Esophagus (tissue), 2 donors: ENCODE results near the gene PNMA6E. TPM values are rescaled to one million over a fixed set of nuclear protein-coding genes. Genes with fewer than 3 reads are reported as not detected.

ENCODE experiments used
- H3K27ac ChIP-seq, 2 donors: one replicate each; pipeline ENCODE4 v1.5.1; 2013; ENCODE audit warnings: low read depth in 2 of 2, mild to moderate bottlenecking in 2 of 2, inconsistent platforms in 1 of 2, low read length in 1 of 2, moderate library complexity in 1 of 2
- H3K27me3 ChIP-seq, 2 donors: one replicate each; pipeline ENCODE4 v1.6.1; 2013; ENCODE audit warnings: low read length in 2 of 2, control low read depth in 1 of 2, mild to moderate bottlenecking in 1 of 2; ENCODE audit not compliant: insufficient read depth in 2 of 2, control insufficient read depth in 1 of 2
- H3K36me3 ChIP-seq, 2 donors: one replicate each; pipeline ENCODE4 v1.6.1; 2013; ENCODE audit warnings: low read length in 1 of 2; ENCODE audit not compliant: control insufficient read depth in 2 of 2, insufficient read depth in 2 of 2
- H3K4me1 ChIP-seq, 2 donors: one replicate each; pipeline ENCODE4 v1.6.1; 2013; ENCODE audit warnings: low read length in 1 of 2; ENCODE audit not compliant: control insufficient read depth in 2 of 2, insufficient read depth in 2 of 2
- H3K4me3 ChIP-seq, 2 donors: one replicate each; pipeline ENCODE4 v1.5.1; 2013; ENCODE audit warnings: low read length in 2 of 2, mild to moderate bottlenecking in 2 of 2, low read depth in 1 of 2, moderate library complexity in 1 of 2
- H3K9me3 ChIP-seq, 2 donors: one replicate each; pipeline ENCODE4 v1.6.1; 2013; ENCODE audit warnings: mild to moderate bottlenecking in 2 of 2, low read depth in 1 of 2, low read length in 1 of 2, moderate library complexity in 1 of 2; ENCODE audit not compliant: control insufficient read depth in 2 of 2, insufficient read depth in 1 of 2
- WGBS, 2 donors: extraction: QIAGEN DNeasy Blood & Tissue Kit; methylation state at CpG; one replicate each; pipeline ENCODE4 v1.1.7; 2013; 5-methylcytosine and 5-hydroxymethylcytosine counted together
- polyA plus RNA-seq, 2 donors: library from polyadenylated mRNA; stranded (reverse); fragments of 200-250 nt; gene quantifications; one replicate each; pipeline ENCODE4 v1.2.3, GENCODE V29; 2013
- donor health status: healthy with polysubstance abuse.
- donor health status: Bipolar disorder and iron deficiency.

The PNMA6E gene
- polyA plus RNA-seq, 2 donors, result not detected

GRCh38 chrX:153379971-153380581, 21.1 kb downstream of the PNMA6E start:
- H3K4me3 ChIP-seq, result no peak overlapping the region
- H3K27ac ChIP-seq, result no peak overlapping the region
- H3K36me3 ChIP-seq, result no peaks in the 10 kb centered on the region
- no peaks in the 10 kb centered on the region for H3K27me3 ChIP-seq
- H3K9me3 ChIP-seq, result peaks cover 0 to 2% of the 10 kb centered on the region in 2 donors
- 74 to 79% methylated on average over 13 of the region's 13 CpGs for WGBS, 2 donors
- H3K4me1 ChIP-seq, result no peaks in the 10 kb centered on the region

- peaks cover 0 to 2% of the 10 kb centered on the region in 2 donors for H3K9me3 ChIP-seq
- WGBS, 2 donors, result 77 to 91% methylated on average over 6 to 9 of the region's 9 CpGs
- no peak overlapping the region for H3K27ac ChIP-seq
- no peaks in the 10 kb centered on the region for H3K36me3 ChIP-seq
- H3K27me3 ChIP-seq, result no peaks in the 10 kb centered on the region
- no peaks in the 10 kb centered on the region for H3K4me1 ChIP-seq
- H3K4me3 ChIP-seq, result no peak overlapping the region
Observed at GRCh38 chrX:153379508-153379907, 21.6 kb downstream of the PNMA6E start.

DNA sequence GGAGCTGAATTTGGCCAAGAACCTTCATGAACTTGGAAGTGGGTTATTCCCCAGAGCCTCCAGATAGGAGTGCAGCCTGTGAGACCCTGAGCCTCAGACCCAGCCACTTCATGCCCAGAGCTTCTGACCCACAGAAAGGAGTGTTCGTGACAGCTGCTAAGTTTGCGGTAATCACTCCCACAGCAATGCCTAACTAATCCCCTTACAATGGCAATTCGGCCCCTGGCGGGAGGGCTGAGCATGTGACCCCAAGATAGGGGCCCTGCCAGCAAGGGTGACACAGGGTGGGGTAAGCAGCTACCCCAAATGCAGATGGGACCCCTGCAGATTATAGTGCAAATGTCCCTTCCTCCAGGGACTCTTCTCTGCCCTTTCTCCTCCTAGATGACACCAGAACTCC, 22.5 kb downstream of the PNMA6E start:
- Histone ChIP-seq H3K36me3 (no peaks in the 10 kb centered on the region), H3K9me3 (peaks cover 0 to 2% of the 10 kb centered on the region in 2 donors), H3K27me3 (no peaks in the 10 kb centered on the region), H3K27ac (no peak overlapping the region), H3K4me1 (no peaks in the 10 kb centered on the region), H3K4me3 (no peak overlapping the region)
- WGBS, 2 donors, result 82 to 93% methylated on average over 4 of the region's 4 CpGs

- WGBS, 2 donors, result 87 to 88% methylated on average over 3 of the region's 3 CpGs
Observed at GRCh38 chrX:153377727-153378126, 23.4 kb downstream of the PNMA6E start.

GRCh38 chrX:153375571-153375970, 25.6 kb downstream of the PNMA6E start:
- Histone ChIP-seq H3K9me3 (peaks cover 0 to 2% of the 10 kb centered on the region in 2 donors), H3K27ac (no peak overlapping the region), H3K4me3 (no peak overlapping the region), H3K27me3 (peaks cover 0 to 3% of the 10 kb centered on the region in 2 donors), H3K36me3 (no peaks in the 10 kb centered on the region), H3K4me1 (no peaks in the 10 kb centered on the region)
- WGBS, 2 donors, result 82 to 85% methylated on average over 5 of the region's 5 CpGs

More at GRCh38 chrX:153377727-153378126, 23.4 kb downstream of the PNMA6E start:
- Histone ChIP-seq H3K36me3 (no peaks in the 10 kb centered on the region), H3K27ac (no peak overlapping the region), H3K27me3 (peaks cover 0 to 3% of the 10 kb centered on the region in 2 donors), H3K4me3 (no peak overlapping the region), H3K9me3 (peaks cover 0 to 2% of the 10 kb centered on the region in 2 donors), H3K4me1 (no peaks in the 10 kb centered on the region)

- Histone ChIP-seq H3K36me3 (no peaks in the 10 kb centered on the region), H3K27ac (no peak overlapping the region), H3K9me3 (peaks cover 0 to 2% of the 10 kb centered on the region in 2 donors), H3K27me3 (peaks cover 0 to 3% of the 10 kb centered on the region in 2 donors), H3K4me3 (no peak overlapping the region), H3K4me1 (no peaks in the 10 kb centered on the region)
- WGBS, 2 donors, result 65 to 73% methylated on average over 7 of the region's 7 CpGs
Observed at GRCh38 chrX:153374426-153374825, 26.7 kb downstream of the PNMA6E start.

GRCh38 chrX:153372949-153373348, 28.2 kb downstream of the PNMA6E start:
- Histone ChIP-seq H3K4me3 (no peak overlapping the region), H3K27ac (no peak overlapping the region), H3K36me3 (no peaks in the 10 kb centered on the region), H3K9me3 (no peaks in the 10 kb centered on the region), H3K4me1 (no peaks in the 10 kb centered on the region), H3K27me3 (peaks cover 0 to 3% of the 10 kb centered on the region in 2 donors)

DNA sequence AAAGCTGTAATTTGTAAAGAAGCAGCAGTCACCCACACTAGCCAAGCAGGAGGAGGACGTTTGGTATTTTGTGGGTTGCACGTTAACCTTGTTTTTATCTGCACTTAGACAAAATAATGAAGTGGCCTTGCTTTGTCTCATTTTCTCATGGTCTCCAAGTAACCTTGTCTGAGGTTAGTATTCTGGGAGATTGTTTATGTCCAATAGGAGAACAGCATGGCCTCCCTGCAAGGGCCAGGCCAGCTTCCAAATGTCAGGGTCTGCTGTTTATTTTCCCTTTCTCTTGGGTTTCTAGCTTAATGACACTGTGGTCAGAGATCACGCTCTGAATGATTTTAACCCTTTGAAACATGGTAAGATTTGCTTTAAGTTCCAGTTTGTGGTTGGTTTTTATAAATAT, 29.9 kb downstream of the PNMA6E start:
- Histone ChIP-seq H3K9me3 (no peaks in the 10 kb centered on the region), H3K4me3 (no peak overlapping the region), H3K36me3 (no peaks in the 10 kb centered on the region), H3K27me3 (peaks cover 0 to 3% of the 10 kb centered on the region in 2 donors), H3K27ac (no peak overlapping the region), H3K4me1 (no peaks in the 10 kb centered on the region)
- 50 to 53% methylated on average over 3 of the region's 3 CpGs for WGBS, 2 donors

- Histone ChIP-seq H3K27me3 (peaks cover 0 to 3% of the 10 kb centered on the region in 2 donors), H3K36me3 (no peaks in the 10 kb centered on the region), H3K4me1 (no peaks in the 10 kb centered on the region), H3K9me3 (no peaks in the 10 kb centered on the region), H3K27ac (no peak overlapping the region), H3K4me3 (no peak overlapping the region)
- 65 to 79% methylated on average over 8 of the region's 8 CpGs for WGBS, 2 donors
Observed at GRCh38 chrX:153370293-153371055, 30.7 kb downstream of the PNMA6E start.
